ENCODE data around the gene GEN1. TPM values are rescaled to one million over a fixed set of nuclear protein-coding genes. Genes with fewer than 3 reads are reported as not detected.

The GEN1 gene
- total and polyA plus RNA-seq, 2 of the 13 experiments (the other 11 are each of a cell fraction or from before 2014, with no cell fraction given): 9.9 to 27.1 TPM

DNA sequence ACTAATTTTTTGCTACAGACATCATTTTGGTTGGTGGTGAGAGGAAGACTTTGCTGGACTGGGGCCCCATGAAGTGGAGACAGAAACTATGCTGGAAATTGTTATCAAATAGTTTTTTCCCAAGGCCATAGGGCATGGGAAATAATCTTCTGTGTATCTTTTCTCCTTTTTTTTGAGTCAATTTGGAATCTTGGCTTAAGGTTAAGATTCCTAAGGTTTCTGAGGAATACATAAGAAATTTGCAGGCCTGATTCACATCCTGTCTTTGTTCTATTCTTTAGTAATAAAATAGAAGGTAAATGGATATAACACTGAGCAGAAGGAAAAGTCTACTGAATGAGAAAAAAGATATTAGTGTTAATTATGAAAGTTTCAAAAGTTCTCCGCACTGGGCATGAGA, 16.9 kb upstream of the GEN1 start (continued):
- TF ChIP-seq, protein P1, sequence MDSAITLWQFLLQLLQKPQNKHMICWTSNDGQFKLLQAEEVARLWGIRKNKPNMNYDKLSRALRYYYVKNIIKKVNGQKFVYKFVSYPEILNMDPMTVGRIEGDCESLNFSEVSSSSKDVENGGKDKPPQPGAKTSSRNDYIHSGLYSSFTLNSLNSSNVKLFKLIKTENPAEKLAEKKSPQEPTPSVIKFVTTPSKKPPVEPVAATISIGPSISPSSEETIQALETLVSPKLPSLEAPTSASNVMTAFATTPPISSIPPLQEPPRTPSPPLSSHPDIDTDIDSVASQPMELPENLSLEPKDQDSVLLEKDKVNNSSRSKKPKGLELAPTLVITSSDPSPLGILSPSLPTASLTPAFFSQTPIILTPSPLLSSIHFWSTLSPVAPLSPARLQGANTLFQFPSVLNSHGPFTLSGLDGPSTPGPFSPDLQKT (CRISPR knock-in tag; IDR thresholded peaks at IDR 0.05; ENCODE audit: borderline replicate concordance): no peak
- no peak for TF ChIP-seq LCORL (IDR thresholded peaks at IDR 0.05)
- TF ChIP-seq LCORL (CRISPR knock-in tag; IDR thresholded peaks at IDR 0.05): no peak
- TF ChIP-seq, protein P2, sequence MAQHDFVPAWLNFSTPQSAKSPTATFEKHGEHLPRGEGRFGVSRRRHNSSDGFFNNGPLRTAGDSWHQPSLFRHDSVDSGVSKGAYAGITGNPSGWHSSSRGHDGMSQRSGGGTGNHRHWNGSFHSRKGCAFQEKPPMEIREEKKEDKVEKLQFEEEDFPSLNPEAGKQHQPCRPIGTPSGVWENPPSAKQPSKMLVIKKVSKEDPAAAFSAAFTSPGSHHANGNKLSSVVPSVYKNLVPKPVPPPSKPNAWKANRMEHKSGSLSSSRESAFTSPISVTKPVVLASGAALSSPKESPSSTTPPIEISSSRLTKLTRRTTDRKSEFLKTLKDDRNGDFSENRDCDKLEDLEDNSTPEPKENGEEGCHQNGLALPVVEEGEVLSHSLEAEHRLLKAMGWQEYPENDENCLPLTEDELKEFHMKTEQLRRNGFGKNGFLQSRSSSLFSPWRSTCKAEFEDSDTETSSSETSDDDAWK (CRISPR knock-in tag; IDR thresholded peaks at IDR 0.05): no peak
- TF ChIP-seq ZNF180 (CRISPR knock-in tag; IDR thresholded peaks at IDR 0.05; ENCODE audit: borderline replicate concordance, low read depth): no peak
- no peak for TF ChIP-seq ZHX2 (IDR thresholded peaks at IDR 0.05; ENCODE audit: low read depth)
- TF ChIP-seq ZHX2 (CRISPR knock-in tag; IDR thresholded peaks at IDR 0.05; ENCODE audit: borderline replicate concordance): no peak

Data from HepG2 (cell line).